KMS-11 (cell line): ENCODE measurements around the gene PLA2R1.

Experiments
- H2AFZ ChIP-seq: fragments of 200-600 bp; sonication (generic); 2 replicates; pipeline ENCODE4 v1.6.1; 2016; ENCODE audit warnings: antibody characterized with exemption, mixed run types, low read depth
- H3K27ac ChIP-seq: fragments of 200-600 bp; sonication (generic); 2 replicates; pipeline ENCODE4 v1.6.1; 2016; ENCODE audit warnings: mild to moderate bottlenecking, mixed run types
- H3K27me3 ChIP-seq: fragments of 200-600 bp; sonication (generic); 2 replicates; pipeline ENCODE4 v1.6.1; 2017; ENCODE audit warnings: mild to moderate bottlenecking, low read depth, mixed run types, moderate library complexity; ENCODE audit not compliant: insufficient read depth
- H3K36me3 ChIP-seq: fragments of 200-600 bp; sonication (generic); 2 replicates; pipeline ENCODE4 v1.6.1; 2017; ENCODE audit warnings: mild to moderate bottlenecking, mixed run types; ENCODE audit not compliant: insufficient read depth
- H3K4me1 ChIP-seq: fragments of 200-600 bp; sonication (generic); 2 replicates; pipeline ENCODE4 v1.6.1; 2016; ENCODE audit warnings: mild to moderate bottlenecking, low read depth, mixed run types; ENCODE audit not compliant: poor library complexity, severe bottlenecking
- H3K4me2 ChIP-seq: fragments of 200-600 bp; sonication (generic); 2 replicates; pipeline ENCODE4 v1.7.0; 2016; ENCODE audit warnings: mild to moderate bottlenecking, mixed run types
- H3K4me3 ChIP-seq: fragments of 200-600 bp; sonication (generic); IDR thresholded peaks from 2 replicates; pipeline ENCODE4 v1.6.1; 2017; ENCODE audit warnings: low read depth, low read length, mixed read lengths; ENCODE audit not compliant: insufficient read depth
- H3K79me2 ChIP-seq: fragments of 200-600 bp; sonication (generic); 2 replicates; pipeline ENCODE4 v1.6.1; 2016; ENCODE audit warnings: low read depth, mixed run types; ENCODE audit not compliant: insufficient read depth
- H3K9ac ChIP-seq: fragments of 200-600 bp; sonication (generic); 2 replicates; pipeline ENCODE4 v1.6.1; 2016; ENCODE audit warnings: mild to moderate bottlenecking, mixed run types
- H4K20me1 ChIP-seq: fragments of 200-600 bp; sonication (generic); 2 replicates; pipeline ENCODE4 v1.6.1; 2016; ENCODE audit warnings: mild to moderate bottlenecking, mixed run types; ENCODE audit not compliant: insufficient read depth
- TF ChIP-seq, protein P1 (sequence below): fragments of 200-600 bp; sonication (generic); conservative IDR thresholded peaks from 2 replicates; pipeline ENCODE4 v1.6.1; 2017; ENCODE audit warnings: low read depth, mild to moderate bottlenecking, antibody characterized with exemption, low read length, moderate library complexity, mixed read lengths

Gene PLA2R1

DNA sequence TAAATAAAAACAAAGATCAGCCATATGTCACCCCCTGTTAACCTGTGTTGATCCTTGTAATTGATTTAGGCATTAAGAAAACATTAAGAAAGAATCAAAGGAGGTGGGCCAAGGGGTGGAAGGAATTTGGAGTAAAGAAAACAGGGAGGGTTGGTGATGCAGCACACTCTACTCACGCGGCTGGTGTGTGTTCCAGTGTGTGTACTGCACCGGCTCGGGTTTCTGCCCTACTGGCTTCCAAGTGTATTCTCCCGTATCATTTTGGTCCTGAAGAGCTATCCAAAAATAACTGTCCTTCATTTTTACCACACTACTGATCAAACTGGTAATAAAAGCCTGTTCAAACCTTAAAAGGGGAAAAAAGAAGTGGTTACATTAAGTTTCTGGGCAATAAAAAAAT is 56.9 kb downstream of the PLA2R1 start:
- H3K27me3 ChIP-seq = no peaks in the 10 kb centered on the region
- peak overlapping the region; percentile 72; the same call in 1 of the 2 replicates for H3K4me2 ChIP-seq
- TF ChIP-seq, protein P1, sequence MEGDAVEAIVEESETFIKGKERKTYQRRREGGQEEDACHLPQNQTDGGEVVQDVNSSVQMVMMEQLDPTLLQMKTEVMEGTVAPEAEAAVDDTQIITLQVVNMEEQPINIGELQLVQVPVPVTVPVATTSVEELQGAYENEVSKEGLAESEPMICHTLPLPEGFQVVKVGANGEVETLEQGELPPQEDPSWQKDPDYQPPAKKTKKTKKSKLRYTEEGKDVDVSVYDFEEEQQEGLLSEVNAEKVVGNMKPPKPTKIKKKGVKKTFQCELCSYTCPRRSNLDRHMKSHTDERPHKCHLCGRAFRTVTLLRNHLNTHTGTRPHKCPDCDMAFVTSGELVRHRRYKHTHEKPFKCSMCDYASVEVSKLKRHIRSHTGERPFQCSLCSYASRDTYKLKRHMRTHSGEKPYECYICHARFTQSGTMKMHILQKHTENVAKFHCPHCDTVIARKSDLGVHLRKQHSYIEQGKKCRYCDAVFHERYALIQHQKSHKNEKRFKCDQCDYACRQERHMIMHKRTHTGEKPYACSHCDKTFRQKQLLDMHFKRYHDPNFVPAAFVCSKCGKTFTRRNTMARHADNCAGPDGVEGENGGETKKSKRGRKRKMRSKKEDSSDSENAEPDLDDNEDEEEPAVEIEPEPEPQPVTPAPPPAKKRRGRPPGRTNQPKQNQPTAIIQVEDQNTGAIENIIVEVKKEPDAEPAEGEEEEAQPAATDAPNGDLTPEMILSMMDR = no peak
- H2AFZ ChIP-seq = peak overlapping the region; percentile 73
- H3K36me3 ChIP-seq = no peaks in the 10 kb centered on the region
- peaks cover 24% of the 10 kb centered on the region for H3K4me1 ChIP-seq
- H3K79me2 ChIP-seq = no peaks in the 10 kb centered on the region
- H3K27ac ChIP-seq = no peak overlapping the region
- no peak overlapping the region for H3K4me3 ChIP-seq
- H3K9ac ChIP-seq = no peak overlapping the region
- H4K20me1 ChIP-seq = no peaks in the 10 kb centered on the region

DNA sequence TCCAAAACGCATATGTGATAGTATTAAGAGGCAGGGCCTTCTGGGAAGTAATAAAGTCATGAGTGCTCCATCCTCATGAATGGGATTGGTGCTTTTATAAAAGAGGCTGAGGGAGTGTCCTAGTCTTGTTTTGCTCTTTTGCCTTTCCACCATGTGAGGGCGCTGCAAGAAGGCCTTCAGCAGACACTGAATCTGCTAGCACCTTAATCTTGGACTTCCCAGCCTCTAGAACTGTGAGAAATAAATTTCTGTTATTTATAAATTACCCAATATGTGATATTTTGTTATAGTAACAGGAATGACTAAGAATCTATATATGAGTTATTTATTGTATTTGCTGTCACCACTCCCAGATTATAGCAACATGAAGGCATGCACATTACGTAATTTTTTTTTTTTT is 63.5 kb downstream of the PLA2R1 start:
- no peaks in the 10 kb centered on the region for H3K4me1 ChIP-seq
- no peak overlapping the region for H3K4me2 ChIP-seq
- H3K4me3 ChIP-seq = no peak overlapping the region
- H3K79me2 ChIP-seq = no peaks in the 10 kb centered on the region
- no peaks in the 10 kb centered on the region for H3K27me3 ChIP-seq
- no peaks in the 10 kb centered on the region for H3K36me3 ChIP-seq
- TF ChIP-seq, protein P1 = peak; percentile 17; the same call in 1 of the 2 replicates
- H3K27ac ChIP-seq = no peak overlapping the region
- H4K20me1 ChIP-seq = no peaks in the 10 kb centered on the region
- H2AFZ ChIP-seq = no peak overlapping the region
- no peak overlapping the region for H3K9ac ChIP-seq

DNA sequence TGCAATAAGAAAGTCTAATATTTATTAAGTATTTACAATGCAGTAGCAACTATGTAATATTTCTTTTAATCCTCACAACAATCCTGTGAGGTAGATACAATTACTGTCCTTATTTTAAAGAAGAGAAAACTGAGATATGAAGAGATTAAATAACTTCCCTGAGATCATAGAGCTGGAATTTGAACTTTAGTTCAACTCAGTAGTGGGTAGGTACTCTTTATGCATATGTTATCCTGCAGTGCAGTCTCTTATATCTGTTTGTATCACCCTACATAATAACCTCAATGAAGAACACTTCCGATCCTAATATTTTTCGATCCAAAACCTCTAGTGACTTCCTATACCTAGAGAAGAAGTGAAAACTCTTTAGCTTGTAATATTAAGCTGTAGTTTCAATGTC is 64.2 kb downstream of the PLA2R1 start:
- TF ChIP-seq, protein P1 = no peak
- Histone ChIP-seq H4K20me1 (no peaks in the 10 kb centered on the region), H3K79me2 (no peaks in the 10 kb centered on the region), H3K9ac (no peak overlapping the region), H3K4me1 (no peaks in the 10 kb centered on the region), H3K27me3 (no peaks in the 10 kb centered on the region), H3K4me2 (no peak overlapping the region), H3K36me3 (no peaks in the 10 kb centered on the region), H3K27ac (no peak overlapping the region), H3K4me3 (no peak overlapping the region), H2AFZ (no peak overlapping the region)

DNA sequence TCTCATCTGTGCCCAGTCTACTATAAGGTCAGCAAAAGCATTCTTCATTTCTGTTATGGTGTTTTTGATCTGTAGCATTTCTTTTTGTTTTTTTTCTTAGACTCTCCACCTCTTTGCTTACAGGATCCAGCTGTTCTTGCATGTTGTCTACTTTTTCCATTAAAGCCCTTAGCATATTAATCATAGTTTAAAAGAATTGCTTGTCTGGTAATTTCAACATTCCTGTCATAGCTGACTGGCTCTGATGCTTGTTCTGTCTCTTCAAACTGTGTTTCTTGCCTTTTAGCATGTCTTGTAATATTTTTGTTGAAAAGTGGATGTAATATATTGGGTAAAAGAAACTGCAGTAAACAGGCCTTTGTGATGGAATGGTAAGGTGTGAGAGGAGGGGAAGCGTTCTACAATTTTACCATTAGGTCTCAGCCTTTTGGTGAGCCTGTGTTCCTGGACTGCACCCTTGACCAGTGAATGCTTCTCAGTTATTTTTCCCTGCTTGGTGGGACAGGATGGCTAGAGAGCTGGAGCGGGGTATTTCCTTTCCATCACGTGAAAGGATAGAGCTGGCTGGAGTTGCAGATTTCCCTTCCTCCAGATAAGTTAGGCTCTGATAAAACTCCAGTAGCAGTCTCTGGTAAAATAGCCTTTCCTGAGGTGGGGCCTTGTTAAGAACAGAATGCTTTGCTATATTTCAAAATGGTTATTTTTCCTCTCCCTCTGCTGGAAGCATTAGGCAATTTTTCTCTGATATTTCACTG is 65.4 kb downstream of the PLA2R1 start:
- TF ChIP-seq, protein P1 = no peak
- Histone ChIP-seq H4K20me1 (no peaks in the 10 kb centered on the region), H2AFZ (no peak overlapping the region), H3K27me3 (no peaks in the 10 kb centered on the region), H3K36me3 (no peaks in the 10 kb centered on the region), H3K4me1 (no peaks in the 10 kb centered on the region), H3K4me3 (no peak overlapping the region), H3K79me2 (no peaks in the 10 kb centered on the region), H3K4me2 (no peak overlapping the region), H3K27ac (no peak overlapping the region), H3K9ac (no peak overlapping the region)
